Lower leg skin (tissue), 4 donors: ENCODE measurements around the gene CD99L2. TPM values are rescaled to one million over a fixed set of nuclear protein-coding genes. Genes with fewer than 3 reads are reported as not detected.

Source experiments
- DNase-seq, 2 donors: peaks; one replicate each; pipeline ENCODE4 v3.0.0-alpha.2; 2019; ENCODE audit warnings: low spot score in 2 of 2
- H3K4me3 ChIP-seq: fragments of 200-600 bp; sonication (generic); 2 replicates; pipeline ENCODE4 v1.5.1; 2017; ENCODE audit warnings: mild to moderate bottlenecking, low read depth; ENCODE audit not compliant: poor library complexity, severe bottlenecking
- CTCF ChIP-seq, 3 donors: fragments of 450-650 bp; IDR thresholded peaks; one replicate each; pipeline ENCODE4 v1.5.1; 2016; ENCODE audit warnings: antibody characterized with exemption in 3 of 3, mild to moderate bottlenecking in 3 of 3, moderate library complexity in 2 of 3
- POLR2A ChIP-seq, 2 donors: fragments of 450-650 bp; IDR thresholded peaks; one replicate each; pipeline ENCODE4 v1.6.1; 2016 to 2017; ENCODE audit warnings: antibody characterized with exemption in 2 of 2, mild to moderate bottlenecking in 1 of 2, moderate library complexity in 1 of 2
- WGBS, 2 donors: methylation state at CpG; one replicate each; pipeline ENCODE4 v1.1.5; 2018; 5-methylcytosine and 5-hydroxymethylcytosine counted together
- intact Hi-C: fragments of 100-400 bp; cut with DNase I; formaldehyde crosslinking; loops from one replicate; pipeline ENCODE4 v1.15.0; 2023; ENCODE audit warnings: low total_unique reads
- total RNA-seq, 4 donors: library from RNA; depleted of rRNA; stranded (reverse); fragments of >200 nt; gene quantifications; one replicate each; pipeline ENCODE4 v1.1.0, GENCODE V29; 2016

Gene CD99L2
- total RNA-seq, 4 donors from 2014 or later = 7.5 to 26.8 (median 17.3) TPM

- no peak for DNase-seq
- intact Hi-C loops = no loop called here
- WGBS, 2 donors = 87 to 94% methylated on average over 18 to 22 of the region's 22 CpGs
- no peak for TF ChIP-seq POLR2A (IDR thresholded peaks at IDR 0.05)
- no peak for TF ChIP-seq CTCF (IDR thresholded peaks at IDR 0.05)
- H3K4me3 ChIP-seq = no peak overlapping the region
These were observed 138.7 kb downstream of the CD99L2 start for GRCh38 chrX:150759568-150760416.

GRCh38 chrX:150757371-150757770 is 141.1 kb downstream of the CD99L2 start:
- intact Hi-C loops = no loop called here
- no peak for TF ChIP-seq POLR2A (IDR thresholded peaks at IDR 0.05)
- TF ChIP-seq CTCF (IDR thresholded peaks at IDR 0.05) = no peak
- no peak overlapping the region for H3K4me3 ChIP-seq
- DNase-seq = no peak
- 86 to 88% methylated on average over 4 to 5 of the region's 5 CpGs for WGBS, 2 donors

GRCh38 chrX:150753968-150754367 is 144.5 kb downstream of the CD99L2 start:
- intact Hi-C loops = no loop called here
- WGBS, 2 donors = 74 to 75% methylated on average over 4 of the region's 4 CpGs
- DNase-seq = no peak
- no peak overlapping the region for H3K4me3 ChIP-seq
- TF ChIP-seq POLR2A (IDR thresholded peaks at IDR 0.05) (no peak), CTCF (IDR thresholded peaks at IDR 0.05) (no peak)

DNA sequence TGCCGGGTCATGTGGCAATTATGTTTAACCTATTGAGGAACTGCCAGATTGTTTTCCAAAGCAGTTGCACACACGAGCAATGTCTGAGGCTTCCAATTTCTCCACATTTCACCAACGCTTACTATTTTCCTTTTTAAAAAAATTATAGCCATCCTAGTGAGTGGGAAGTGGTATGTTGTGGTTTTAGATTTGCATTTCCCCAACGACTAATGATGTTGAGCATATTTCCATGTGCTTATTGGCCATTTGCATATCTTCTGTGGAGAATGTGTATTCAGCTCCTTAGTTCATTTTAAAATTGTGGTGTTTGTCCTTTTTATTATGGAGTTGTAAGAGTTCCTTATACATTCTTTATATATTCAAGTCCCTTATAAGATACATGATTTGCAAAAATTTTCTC is 145.1 kb downstream of the CD99L2 start:
- no peak overlapping the region for H3K4me3 ChIP-seq
- intact Hi-C loops = no loop called here
- TF ChIP-seq CTCF (IDR thresholded peaks at IDR 0.05) (no peak), POLR2A (IDR thresholded peaks at IDR 0.05) (no peak)
- WGBS, 2 donors = 74 to 82% methylated on average over 4 of the region's 4 CpGs
- DNase-seq = no peak

GRCh38 chrX:150752124-150752523 is 146.3 kb downstream of the CD99L2 start:
- no peak overlapping the region for H3K4me3 ChIP-seq
- DNase-seq = no peak
- intact Hi-C loops = no loop called here
- 85 to 95% methylated on average over 3 of the region's 3 CpGs for WGBS, 2 donors
- TF ChIP-seq CTCF (IDR thresholded peaks at IDR 0.05) = no peak
- TF ChIP-seq POLR2A (IDR thresholded peaks at IDR 0.05) = no peak
